IMR-90 (cell line): ENCODE measurements around the gene AMER2.

Source experiments
- CTCF ChIP-seq: conservative IDR thresholded peaks from 2 replicates; pipeline ENCODE4 v1.5.1; 2012; ENCODE audit warnings: mild to moderate bottlenecking, low read depth, low read length, improper control_type of control experiment
- MXI1 ChIP-seq: IDR thresholded peaks from 2 replicates; pipeline ENCODE4 v1.6.1; 2012; ENCODE audit warnings: low read depth, mild to moderate bottlenecking, low read length, moderate library complexity, borderline replicate concordance
- NFE2L2 ChIP-seq: fragments of 150-350 bp; IDR thresholded peaks from 2 replicates; pipeline ENCODE4 v1.6.1; 2016; ENCODE audit warnings: low read depth, mild to moderate bottlenecking, low read length
- POLR2A ChIP-seq: IDR thresholded peaks from 2 replicates; pipeline ENCODE4 v1.6.1; 2012; ENCODE audit warnings: mild to moderate bottlenecking, low read depth, low read length
- USF2 ChIP-seq: fragments of 150-350 bp; IDR thresholded peaks from 2 replicates; pipeline ENCODE4 v1.6.1; 2017; ENCODE audit warnings: mild to moderate bottlenecking, antibody characterized with exemption, low read length, low read depth

GRCh38 chr13:25143706-25144105, 28.4 kb downstream of the AMER2 start:
- TF ChIP-seq CTCF (no peak), MXI1 (no peak), POLR2A (no peak), USF2 (no peak), NFE2L2 (no peak)
